Uterus (tissue), 4 donors: ENCODE data around the gene TAF6. TPM values are rescaled to one million over a fixed set of nuclear protein-coding genes. Genes with fewer than 3 reads are reported as not detected.

Experiments
- DNase-seq, 2 donors: peaks; one replicate each; pipeline ENCODE4 v3.0.0-alpha.2; 2019 to 2020
- H3K27ac ChIP-seq, 2 donors: fragments of 200-600 bp; sonication (generic); 1 replicate in 1 of 2; 2 replicates in 1 of 2; pipeline ENCODE4 v1.5.1; 2016 to 2018
- H3K27me3 ChIP-seq, 2 donors: fragments of 200-600 bp; sonication (generic); one replicate each; pipeline ENCODE4 v1.5.1; 2018 to 2019; ENCODE audit warnings: control low read depth in 1 of 2
- H3K36me3 ChIP-seq, 2 donors: fragments of 200-600 bp; sonication (generic); one replicate each; pipeline ENCODE4 v1.5.1; 2019; ENCODE audit warnings: control low read depth in 1 of 2
- H3K4me1 ChIP-seq, 2 donors: fragments of 200-600 bp; sonication (generic); one replicate each; pipeline ENCODE4 v1.5.1; 2018 to 2019; ENCODE audit warnings: control low read depth in 1 of 2
- H3K4me3 ChIP-seq, 2 donors: fragments of 200-600 bp; sonication (generic); 1 replicate in 1 of 2; 2 replicates in 1 of 2; pipeline ENCODE4 v1.5.1; 2018 to 2019; ENCODE audit warnings: mild to moderate bottlenecking in 1 of 2
- H3K9me3 ChIP-seq, 2 donors: fragments of 200-600 bp; sonication (generic); one replicate each; pipeline ENCODE4 v1.5.1; 2019; ENCODE audit warnings: control low read depth in 1 of 2
- POLR2A ChIP-seq, 2 donors: fragments of 450-650 bp; IDR thresholded peaks; one replicate each; pipeline ENCODE4 v1.6.1; 2016; ENCODE audit warnings: antibody characterized with exemption in 2 of 2, mild to moderate bottlenecking in 1 of 2, moderate library complexity in 1 of 2
- intact Hi-C: fragments of 100-400 bp; cut with DNase I; formaldehyde crosslinking; loops from one replicate; pipeline ENCODE4 v1.15.1; 2023; ENCODE audit warnings: low total_unique reads
- total RNA-seq, 4 donors: library from RNA; depleted of rRNA in 3 of 4; stranded (reverse); fragments of >200 nt in 3 of 4; gene quantifications; one replicate each; pipeline versions ENCODE4 v1.1.0 to v1.2.4, GENCODE V29; 2014 to 2023
- TF ChIP-seq, protein P1 (sequence below), 4 experiments: fragments of 200-600 bp in 2 of 4; fragments of 450-650 bp in 2 of 4; sonication (generic) in 2 of 4; IDR thresholded peaks; one replicate each; pipeline ENCODE4 v1.5.1; 2016 to 2019; ENCODE audit warnings: antibody characterized with exemption in 4 of 4, mild to moderate bottlenecking in 2 of 4, moderate library complexity in 1 of 4
- donor health status: DM: yes; HTN: yes; CAD: no.

The TAF6 gene
- total RNA-seq, 4 donors from 2014 or later, result 23.5 to 68.9 (median 67.7) TPM

GRCh38 chr7:100163871-100164270, 44.7 kb upstream of the TAF6 start:
- no peaks in the 10 kb centered on the region for H3K36me3 ChIP-seq
- H3K4me1 ChIP-seq, result no peaks in the 10 kb centered on the region
- no peak overlapping the region for H3K27ac ChIP-seq
- H3K9me3 ChIP-seq, result no peaks in the 10 kb centered on the region
- no peak for DNase-seq
- H3K27me3 ChIP-seq, result no peaks in the 10 kb centered on the region
- intact Hi-C loops, result no loop called here
- TF ChIP-seq POLR2A (IDR thresholded peaks at IDR 0.05), result no peak
- TF ChIP-seq, protein P1, sequence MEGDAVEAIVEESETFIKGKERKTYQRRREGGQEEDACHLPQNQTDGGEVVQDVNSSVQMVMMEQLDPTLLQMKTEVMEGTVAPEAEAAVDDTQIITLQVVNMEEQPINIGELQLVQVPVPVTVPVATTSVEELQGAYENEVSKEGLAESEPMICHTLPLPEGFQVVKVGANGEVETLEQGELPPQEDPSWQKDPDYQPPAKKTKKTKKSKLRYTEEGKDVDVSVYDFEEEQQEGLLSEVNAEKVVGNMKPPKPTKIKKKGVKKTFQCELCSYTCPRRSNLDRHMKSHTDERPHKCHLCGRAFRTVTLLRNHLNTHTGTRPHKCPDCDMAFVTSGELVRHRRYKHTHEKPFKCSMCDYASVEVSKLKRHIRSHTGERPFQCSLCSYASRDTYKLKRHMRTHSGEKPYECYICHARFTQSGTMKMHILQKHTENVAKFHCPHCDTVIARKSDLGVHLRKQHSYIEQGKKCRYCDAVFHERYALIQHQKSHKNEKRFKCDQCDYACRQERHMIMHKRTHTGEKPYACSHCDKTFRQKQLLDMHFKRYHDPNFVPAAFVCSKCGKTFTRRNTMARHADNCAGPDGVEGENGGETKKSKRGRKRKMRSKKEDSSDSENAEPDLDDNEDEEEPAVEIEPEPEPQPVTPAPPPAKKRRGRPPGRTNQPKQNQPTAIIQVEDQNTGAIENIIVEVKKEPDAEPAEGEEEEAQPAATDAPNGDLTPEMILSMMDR (IDR thresholded peaks at IDR 0.05), result no peak
- H3K4me3 ChIP-seq, result no peak overlapping the region

DNA sequence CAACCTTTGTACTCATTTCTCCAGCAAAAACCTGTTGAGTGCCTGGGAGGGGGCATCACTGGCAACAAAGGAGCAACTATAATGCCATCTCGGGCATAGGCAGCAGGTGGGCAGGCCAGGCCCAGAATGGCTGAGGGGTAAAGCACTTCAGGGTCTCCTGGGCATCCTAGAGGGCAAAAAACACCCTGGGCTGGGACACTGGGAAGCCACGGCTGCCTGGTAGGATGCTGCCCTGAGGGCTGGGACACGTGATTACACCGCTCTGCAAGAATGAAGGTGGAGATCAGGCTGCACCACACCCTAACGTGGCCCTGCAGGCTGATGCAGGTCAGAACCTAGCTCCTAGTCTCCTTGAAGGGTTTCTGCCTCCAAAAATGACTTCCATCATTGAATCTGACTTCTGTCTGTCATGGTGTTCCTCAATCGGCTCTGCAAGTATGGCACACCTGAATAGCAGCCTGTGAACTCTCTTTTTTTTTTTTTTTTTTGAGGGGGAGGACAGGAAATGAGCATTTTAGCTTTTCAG, 43.9 kb upstream of the TAF6 start:
- Histone ChIP-seq H3K36me3 (no peaks in the 10 kb centered on the region), H3K9me3 (no peaks in the 10 kb centered on the region), H3K27me3 (no peaks in the 10 kb centered on the region), H3K4me3 (no peak overlapping the region), H3K4me1 (no peaks in the 10 kb centered on the region), H3K27ac (no peak overlapping the region)
- no peak for DNase-seq
- intact Hi-C loops, result no loop called here
- TF ChIP-seq, protein P1 (IDR thresholded peaks at IDR 0.05), result no peak
- no peak for TF ChIP-seq POLR2A (IDR thresholded peaks at IDR 0.05)

DNA sequence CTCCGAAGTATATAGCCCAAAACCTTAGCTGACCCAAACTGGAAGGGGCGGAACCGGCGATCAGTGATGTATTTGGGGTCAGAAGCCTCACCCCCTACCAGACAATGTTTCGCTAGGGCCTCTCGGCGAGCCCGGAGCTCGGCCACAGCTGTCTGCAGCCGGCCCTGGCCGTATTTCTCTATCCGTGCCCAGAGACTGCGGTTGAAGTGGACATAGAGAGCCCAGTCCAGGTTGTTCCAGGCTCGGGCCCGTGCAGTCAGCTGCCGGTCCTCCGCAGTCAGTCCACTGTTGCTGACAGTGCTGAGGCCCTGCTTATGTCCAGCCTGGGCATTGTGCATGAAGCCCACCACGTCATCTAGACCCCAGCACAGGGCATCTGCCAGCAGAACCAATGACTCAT, 40.9 kb upstream of the TAF6 start:
- H3K4me3 ChIP-seq, result no peak overlapping the region
- intact Hi-C loops, result no loop called here
- TF ChIP-seq POLR2A (IDR thresholded peaks at IDR 0.05), result no peak
- TF ChIP-seq, protein P1 (IDR thresholded peaks at IDR 0.05), result no peak
- H3K27me3 ChIP-seq, result no peaks in the 10 kb centered on the region
- H3K36me3 ChIP-seq, result no peaks in the 10 kb centered on the region
- DNase-seq, result no peak
- H3K4me1 ChIP-seq, result peaks cover 0 to 8% of the 10 kb centered on the region in 2 donors
- no peak overlapping the region for H3K27ac ChIP-seq
- H3K9me3 ChIP-seq, result no peaks in the 10 kb centered on the region

GRCh38 chr7:100159099-100159623, 40.0 kb upstream of the TAF6 start:
- H3K36me3 ChIP-seq, result no peaks in the 10 kb centered on the region
- peaks cover 0 to 8% of the 10 kb centered on the region in 2 donors for H3K4me1 ChIP-seq
- H3K4me3 ChIP-seq, result peak overlapping the region; percentile 46 to 82
- H3K27me3 ChIP-seq, result no peaks in the 10 kb centered on the region
- TF ChIP-seq, protein P1 (IDR thresholded peaks at IDR 0.05), result no peak
- no peak for TF ChIP-seq POLR2A (IDR thresholded peaks at IDR 0.05)
- DNase-seq, result no peak
- intact Hi-C loops, result no loop called here
- peak overlapping the region; percentile 76 to 88 for H3K27ac ChIP-seq
- no peaks in the 10 kb centered on the region for H3K9me3 ChIP-seq

DNA sequence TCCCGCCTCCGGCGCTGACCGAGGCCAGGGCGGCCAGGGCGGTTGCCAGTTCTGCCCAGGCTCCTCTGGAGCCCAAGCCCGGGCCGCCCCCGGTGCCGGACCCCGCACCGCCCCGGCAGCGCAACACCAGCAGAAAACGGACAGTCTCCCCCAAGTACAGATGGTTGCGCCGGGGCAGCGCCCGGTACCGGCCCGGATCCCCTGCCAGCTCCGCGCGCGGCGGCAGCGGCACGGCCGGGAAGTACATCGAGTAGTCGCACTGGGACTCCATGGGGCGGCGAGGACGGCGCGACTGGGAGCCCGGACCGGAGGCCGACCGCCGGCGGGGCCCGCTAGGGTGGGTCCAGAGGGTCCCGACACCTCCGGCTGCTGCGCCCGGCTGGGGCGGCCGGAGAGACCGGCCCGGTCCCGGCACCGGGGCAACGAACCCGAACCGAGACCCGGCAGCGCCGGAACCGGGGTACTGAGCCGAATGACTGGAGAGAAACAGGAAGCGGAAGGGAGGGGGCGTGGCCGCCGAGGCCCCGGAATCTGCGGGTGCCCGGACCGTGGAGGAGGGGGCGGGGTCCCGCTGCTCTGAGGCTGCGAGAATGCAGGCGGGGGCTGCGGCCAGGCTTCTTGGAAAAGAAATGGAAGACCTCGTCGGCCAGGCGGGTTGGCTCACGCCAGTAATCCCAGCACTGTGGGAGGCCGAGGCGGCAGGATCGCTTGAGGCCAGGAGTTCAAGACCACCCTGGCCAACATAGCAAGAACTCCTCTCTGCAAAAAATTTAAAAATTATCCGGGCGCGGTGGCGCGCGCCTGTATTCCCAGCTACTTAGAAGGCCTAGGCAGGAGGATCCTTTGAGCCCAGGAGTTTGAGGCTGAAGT, 39.3 kb upstream of the TAF6 start, which contains the start of gene TRAPPC14:
Gene TRAPPC14, minus strand, starts transcription at position 495 of the 870 bp plus-strand sequence. Its CDS starts 224 bp downstream, at position 271.
- H3K27ac ChIP-seq, result peak within 1 kb of the TSS; percentile 76 to 88
- H3K4me1 ChIP-seq, result peaks cover 0 to 8% of the 10 kb centered on the region in 2 donors
- no peaks in the 10 kb centered on the region for H3K9me3 ChIP-seq
- intact Hi-C loops, result no loop called here
- H3K4me3 ChIP-seq, result peak within 1 kb of the TSS; percentile 46 to 82
- H3K36me3 ChIP-seq, result no peaks in the 10 kb centered on the region
- TF ChIP-seq, protein P1 (IDR thresholded peaks at IDR 0.05), result peak in 1 of 4 experiments; percentile 11
- TF ChIP-seq POLR2A (IDR thresholded peaks at IDR 0.05), result peak in 1 of 2 donors; percentile 57
- DNase-seq, result peak; percentile 95 to 97
- H3K27me3 ChIP-seq, result no peaks in the 10 kb centered on the region
